Glomerular endothelial cell (primary cell): ENCODE results near the gene CRADD. TPM values are rescaled to one million over a fixed set of nuclear protein-coding genes. Genes with fewer than 3 reads are reported as not detected.

Experiments
- DNase-seq: peaks from one replicate; pipeline ENCODE4 v3.0.0-alpha.2; 2011; ENCODE audit warnings: low read depth, low spot score; ENCODE audit errors: extremely low read depth
- total RNA-seq: library from RNA; depleted of rRNA; stranded (reverse); fragments of >200 nt; gene quantifications from 2 replicates; pipeline ENCODE4 v1.2.3, GENCODE V29; 2015

The CRADD gene
- total RNA-seq, 1 donor from 2014 or later: 21.1 TPM

DNA sequence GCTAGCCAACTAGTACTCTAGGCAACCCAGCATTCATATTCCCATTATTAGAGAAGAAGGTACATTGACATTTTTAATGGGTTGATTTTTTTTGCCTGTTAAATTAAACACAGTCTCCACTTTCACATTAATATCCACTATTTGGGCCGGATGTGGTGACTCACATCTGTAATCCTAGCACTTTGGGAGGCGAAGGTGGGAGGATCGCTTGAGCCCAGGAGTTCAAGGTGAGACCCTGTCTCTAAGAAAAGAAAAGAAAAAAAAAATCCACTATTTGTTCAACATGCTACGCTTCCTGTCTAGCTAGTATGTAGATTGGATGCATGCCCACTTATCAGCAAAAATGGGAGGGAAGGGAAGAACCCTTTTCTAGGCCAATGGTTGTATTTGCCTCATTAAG, 7.1 kb upstream of the CRADD start:
- DNase-seq: no peak

GRCh38 chr12:93671044-93671443, 6.1 kb upstream of the CRADD start:
- DNase-seq: no peak

DNA sequence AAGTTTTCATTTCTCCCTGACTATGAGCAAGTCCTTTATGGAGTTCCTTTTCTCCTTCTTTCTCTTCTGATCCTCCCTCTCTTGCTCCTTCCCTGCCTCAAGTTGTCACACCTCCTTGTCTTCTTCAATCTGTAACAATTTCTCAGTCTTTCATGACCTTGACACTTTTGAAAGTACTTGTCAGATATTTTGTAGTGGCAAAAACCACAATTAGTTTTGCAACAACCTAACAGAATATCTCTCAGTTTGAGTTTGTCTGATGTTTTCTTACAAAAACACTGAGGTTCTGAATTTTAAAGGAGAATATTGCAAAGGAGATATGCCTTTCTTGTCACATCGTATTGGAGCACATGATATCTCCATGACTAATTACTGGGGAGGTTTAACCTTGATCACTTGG, 4.1 kb upstream of the CRADD start:
- no peak for DNase-seq

- DNase-seq: no peak
Measured at GRCh38 chr12:93674386-93674785, 2.8 kb upstream of the CRADD start.

DNA sequence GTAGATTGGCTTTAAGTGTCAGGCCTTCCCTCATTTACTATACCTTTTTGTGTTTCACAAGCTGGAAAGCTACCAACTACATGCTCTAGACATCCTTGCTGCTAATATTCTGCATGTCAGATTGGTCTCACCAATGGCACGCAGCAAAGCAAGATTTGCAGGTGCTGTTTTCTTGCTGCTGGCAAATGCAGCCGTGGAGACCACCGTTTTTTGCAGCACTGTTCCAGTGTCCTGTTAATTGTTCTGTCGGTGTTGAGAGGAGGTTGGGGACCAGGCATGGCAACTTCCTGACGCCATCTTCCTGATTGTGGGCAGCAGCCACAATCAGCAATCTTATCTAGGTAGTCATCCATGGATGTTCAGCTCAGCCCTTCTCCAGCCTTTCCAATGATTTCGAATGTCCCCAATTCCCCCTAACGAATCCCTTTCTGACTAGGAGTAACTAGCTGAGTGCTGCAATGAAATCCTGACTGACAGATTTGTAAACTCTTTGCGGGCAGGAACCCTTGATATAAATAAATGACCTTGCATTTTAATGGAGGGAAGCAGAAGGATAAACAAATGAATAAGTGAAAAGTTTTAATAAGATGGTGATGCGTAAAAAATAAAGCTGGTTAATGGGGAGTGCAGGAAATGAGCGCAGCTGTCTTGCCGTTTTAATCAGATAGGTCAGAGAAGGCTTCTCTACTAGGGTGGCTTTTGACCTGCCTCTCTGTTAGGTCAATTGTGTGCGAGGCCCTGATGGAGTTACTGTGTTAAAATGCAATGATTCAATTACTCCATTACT, 574 bp upstream of the CRADD start:
- DNase-seq: no peak

GRCh38 chr12:93678779-93679178, 1.6 kb downstream of the CRADD start:
- no peak for DNase-seq

DNA sequence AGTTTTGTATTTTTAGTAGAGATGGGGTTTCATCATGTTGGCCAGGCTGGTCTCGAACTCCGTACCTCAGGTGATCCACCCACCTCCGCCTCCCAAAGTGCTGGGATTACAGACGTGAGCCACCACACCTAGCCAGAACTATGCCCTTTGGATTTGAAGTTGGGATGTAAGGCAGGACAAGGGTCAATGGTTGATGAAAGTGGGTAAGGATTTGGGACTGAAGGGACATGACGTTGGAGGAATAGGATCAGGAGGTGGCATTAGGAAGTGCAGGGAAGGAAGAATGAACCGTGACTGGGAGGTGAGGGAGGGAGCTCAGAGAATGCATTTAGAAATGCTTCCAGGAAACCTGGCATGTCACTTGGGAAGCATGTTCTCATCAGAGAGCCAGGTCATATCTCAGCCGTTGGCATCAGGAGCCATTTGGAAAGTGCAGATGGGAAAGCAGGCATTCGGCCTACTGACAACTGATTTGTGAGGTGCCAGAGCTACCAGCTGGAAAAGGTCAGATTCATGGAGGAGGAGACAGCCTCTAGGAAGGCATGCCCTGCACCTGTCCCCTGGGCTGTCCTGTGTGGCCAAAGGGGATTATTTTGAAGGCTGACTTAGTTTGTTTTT, 2.2 kb downstream of the CRADD start:
- DNase-seq: no peak

- DNase-seq: no peak
Measured at GRCh38 chr12:93680006-93680405, 2.8 kb downstream of the CRADD start.

GRCh38 chr12:93682846-93683261, 5.7 kb downstream of the CRADD start:
- no peak for DNase-seq

GRCh38 chr12:93683410-93683809, 6.2 kb downstream of the CRADD start:
- no peak for DNase-seq

DNA sequence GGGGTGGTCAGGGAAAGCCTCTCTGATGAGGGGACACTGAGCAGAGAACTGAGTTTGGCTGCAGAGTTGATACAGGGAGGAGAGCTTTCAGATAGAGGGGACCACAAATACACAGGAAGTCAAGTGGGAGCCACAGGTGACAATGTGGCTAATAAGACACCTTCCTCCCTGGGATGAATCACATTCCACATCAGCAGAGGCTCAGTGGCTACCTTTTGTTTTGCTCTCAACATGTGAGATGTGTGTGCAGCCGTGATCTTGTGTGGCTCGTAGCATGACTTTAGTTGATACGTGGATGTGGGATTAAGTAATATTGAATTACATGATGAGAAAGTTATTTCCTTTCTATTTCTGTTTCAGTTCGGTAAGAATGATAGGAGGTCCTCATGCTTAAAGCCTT, 7.5 kb downstream of the CRADD start:
- no peak for DNase-seq

- no peak for DNase-seq
Measured at GRCh38 chr12:93686572-93687356, 9.6 kb downstream of the CRADD start.

DNA sequence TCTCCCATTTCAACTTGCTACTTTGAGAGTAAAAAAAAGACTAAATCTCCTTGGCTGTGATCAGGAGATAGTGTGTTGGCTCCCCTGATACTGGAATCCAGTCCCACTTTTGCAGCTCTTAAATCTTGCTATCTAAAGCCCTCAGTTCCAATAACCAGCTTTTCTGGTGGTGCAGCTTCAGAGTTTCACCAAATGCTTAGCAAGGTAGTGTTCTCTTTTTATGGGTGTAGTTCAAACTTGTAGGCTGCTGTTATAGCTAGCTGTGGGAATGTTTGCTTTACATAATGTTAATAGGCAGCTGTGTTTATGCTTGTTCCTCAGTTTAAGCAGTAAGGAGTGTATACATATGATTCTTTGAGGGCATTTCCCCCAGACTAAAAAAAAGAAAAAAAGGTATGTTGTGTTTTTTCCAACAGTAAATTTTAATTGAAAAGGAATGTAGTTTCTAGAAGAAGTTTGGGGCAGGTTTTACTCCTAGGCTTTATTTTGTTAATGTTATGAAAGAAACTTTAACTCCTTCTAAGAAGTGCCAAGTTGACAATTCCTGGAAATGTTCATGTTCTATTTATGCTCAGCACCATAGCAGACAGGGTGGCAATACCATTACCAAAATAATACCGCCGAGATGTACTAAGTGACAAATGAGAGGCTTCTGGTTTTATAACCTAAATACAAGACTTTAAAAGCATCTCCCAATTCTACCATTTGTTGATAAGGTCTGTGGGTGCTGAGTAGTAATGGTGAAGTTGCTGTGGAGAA, 12.1 kb downstream of the CRADD start:
- DNase-seq: no peak

DNA sequence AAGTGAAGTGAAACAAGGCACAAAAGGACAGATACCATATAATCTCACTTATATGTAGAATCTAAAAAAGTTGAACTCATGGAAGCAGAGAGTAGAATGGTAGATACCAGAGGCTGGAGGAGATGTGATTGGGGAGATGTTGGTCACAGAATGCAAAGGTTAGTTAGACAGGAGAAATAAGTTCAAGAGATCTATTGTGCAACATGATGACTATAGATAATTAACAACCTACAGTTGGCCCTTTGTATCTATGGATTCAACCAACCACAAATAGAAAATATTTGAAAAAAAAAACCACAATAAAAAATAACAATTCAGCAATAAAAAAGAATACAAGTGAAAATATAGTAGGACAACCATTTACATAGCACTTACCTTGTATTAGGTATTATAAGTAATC, 19.3 kb downstream of the CRADD start:
- DNase-seq: no peak

- DNase-seq: no peak
Measured at GRCh38 chr12:93698307-93699092, 21.3 kb downstream of the CRADD start.

DNA sequence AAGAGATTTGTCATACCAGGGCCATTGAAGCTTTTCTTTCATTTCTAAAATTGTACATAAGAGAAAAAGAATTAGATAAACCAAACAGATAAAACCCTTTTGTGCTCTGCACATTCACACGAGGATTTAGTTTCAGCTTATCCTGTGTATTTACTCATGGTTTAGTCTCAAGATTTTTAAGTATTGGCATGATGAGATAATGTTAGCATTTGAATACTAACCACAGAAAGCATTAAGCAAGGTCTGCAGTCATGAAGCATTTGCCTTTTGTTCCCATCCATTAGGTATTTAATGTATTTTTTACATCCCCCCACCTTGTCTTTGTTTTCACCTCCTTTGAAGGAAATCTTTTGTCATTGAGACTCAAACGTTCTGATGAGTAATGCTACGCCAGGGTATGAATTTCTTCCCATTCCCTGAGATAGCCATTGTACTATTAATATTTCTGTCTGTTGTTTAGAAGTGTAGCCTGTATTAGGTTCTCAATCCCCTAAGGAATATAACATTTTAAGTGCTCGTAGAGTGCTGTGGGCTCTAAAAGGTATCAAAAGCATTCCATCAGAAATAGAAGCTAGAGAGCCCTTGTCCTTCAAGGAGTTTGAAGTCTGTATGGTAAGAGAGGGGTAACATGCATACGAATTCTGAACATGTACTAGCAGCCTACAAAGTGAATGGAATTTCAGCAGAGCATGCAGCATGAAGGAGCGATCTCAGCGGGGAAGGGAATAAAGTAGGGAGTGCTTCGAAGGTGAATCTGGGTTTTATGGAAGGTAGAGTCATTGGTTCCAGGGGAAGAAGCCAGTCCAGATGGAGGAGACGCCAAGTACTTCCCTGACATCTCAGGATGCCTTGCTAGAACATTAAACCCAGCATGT, 22.3 kb downstream of the CRADD start:
- no peak for DNase-seq

DNA sequence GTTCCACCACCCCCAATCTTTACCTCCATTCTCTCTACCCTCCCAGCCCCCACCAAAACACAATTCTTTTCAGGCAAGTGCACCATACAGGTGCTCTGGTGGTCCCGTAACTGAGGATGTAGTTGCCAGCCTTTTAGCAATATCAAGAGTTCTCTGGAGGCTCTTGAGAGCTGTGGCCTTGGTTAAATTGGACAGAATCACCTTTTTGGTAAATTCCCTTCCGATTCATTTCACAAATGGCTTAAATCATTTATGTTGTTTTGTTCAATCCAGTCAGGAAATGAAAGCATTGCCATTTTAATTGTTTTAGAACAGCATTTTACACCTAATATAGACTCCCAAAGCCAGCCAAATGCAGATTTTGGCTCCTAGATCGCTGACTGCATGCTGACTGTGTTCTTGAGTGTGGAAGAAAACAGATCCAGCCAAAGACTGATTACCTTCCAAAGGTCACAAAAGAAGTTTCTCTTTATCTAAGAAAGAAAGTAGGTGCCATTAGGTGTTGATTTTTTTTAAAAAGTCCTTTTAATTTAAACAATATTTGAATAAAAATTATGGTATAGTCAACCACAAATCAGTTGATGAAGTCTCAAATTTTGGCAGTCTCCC, 25.6 kb downstream of the CRADD start:
- no peak for DNase-seq

DNA sequence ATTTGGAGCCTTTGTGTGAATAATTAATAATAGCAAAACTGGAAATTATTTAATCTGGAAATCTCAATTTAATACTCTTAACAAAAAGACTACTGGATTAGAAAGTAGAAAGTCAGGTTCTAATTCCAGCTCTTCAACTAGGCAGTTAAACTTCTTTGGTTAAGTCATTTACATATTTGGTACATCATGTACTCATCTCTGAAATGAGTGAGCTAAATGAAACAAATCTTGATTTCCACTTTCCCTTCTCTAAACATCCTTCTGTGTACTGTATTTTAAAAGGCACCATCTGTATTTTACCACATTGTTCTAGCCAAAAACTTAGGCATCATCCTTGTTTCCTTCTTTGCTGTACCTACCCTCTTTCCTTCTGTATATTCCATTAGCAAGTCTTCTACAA, 26.9 kb downstream of the CRADD start:
- DNase-seq: no peak

DNA sequence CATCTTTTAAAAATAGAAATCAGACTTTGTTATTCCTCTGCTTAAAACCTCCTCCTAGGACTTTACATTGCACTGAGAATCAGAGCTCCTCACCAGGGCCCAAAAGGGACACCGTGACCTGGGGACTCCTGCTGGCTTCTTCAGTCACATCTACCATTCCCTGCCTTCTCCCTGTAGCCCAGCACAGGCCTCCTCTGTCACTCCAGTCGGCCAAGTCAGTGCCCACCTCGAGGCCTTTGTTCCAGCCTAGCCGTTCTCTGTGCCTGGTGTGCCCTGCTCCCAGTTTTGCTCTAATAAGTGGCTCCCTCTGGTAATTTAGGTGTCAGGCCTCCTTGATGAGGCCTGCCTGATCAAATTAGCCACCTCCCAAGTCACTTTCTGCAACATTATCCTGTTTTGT, 27.4 kb downstream of the CRADD start:
- no peak for DNase-seq
